B cell (primary cell): ENCODE measurements around the gene PPP2R2D. TPM values are rescaled to one million over a fixed set of nuclear protein-coding genes. Genes with fewer than 3 reads are reported as not detected.

Experiments
- ATAC-seq: fragments of 200-7000 bp; cut with Tn5 transposase; one replicate; pipeline ENCODE4 v1.10.0; 2021; ENCODE audit warnings: low read depth, mild to moderate bottlenecking, moderate number of reproducible peaks, moderate library complexity
- CTCF ChIA-PET: fragments of 350-600 bp; sonication (Branson Sonifier 250); formaldehyde crosslinking; loops from one replicate; lab custom pipeline; 2021; ENCODE audit warnings: antibody characterized with exemption, inconsistent platforms; lab: Charles Lee
- POLR2A ChIA-PET: fragments of 350-600 bp; sonication (Branson Sonifier 250); formaldehyde crosslinking; loops from one replicate; lab custom pipeline; 2021; ENCODE audit warnings: antibody characterized with exemption; lab: Charles Lee
- DNase-seq: peaks from one replicate; pipeline ENCODE4 v3.0.0; 2013
- H2AFZ ChIP-seq: 2 replicates; pipeline ENCODE4 v1.6.1; 2012; ENCODE audit warnings: mild to moderate bottlenecking, low read depth, low read length; ENCODE audit not compliant: insufficient read depth, poor library complexity, severe bottlenecking
- H3K27ac ChIP-seq, 2 donors: 1 replicate in 1 of 2; 2 replicates in 1 of 2; pipeline ENCODE4 v1.5.1; 2012 to 2013; ENCODE audit warnings: low read length in 2 of 2, mild to moderate bottlenecking in 2 of 2, moderate library complexity in 1 of 2
- H3K27me3 ChIP-seq, 4 experiments: fragments of 200-600 bp in 1 of 4; sonication (generic) in 1 of 4; replicated peaks in 1 of 4; 1 replicate in 2 of 4; 2 replicates in 2 of 4; pipeline versions ENCODE4 v1.6.1 to v1.7.0; 2013 to 2016; ENCODE audit warnings: low read length in 3 of 4, mild to moderate bottlenecking in 2 of 4, mixed read lengths in 1 of 4, moderate library complexity in 1 of 4; ENCODE audit not compliant: insufficient read depth in 4 of 4, control insufficient read depth in 3 of 4; ENCODE audit errors: control extremely low read depth in 1 of 4
- H3K36me3 ChIP-seq, 2 experiments: replicated peaks in 1 of 2; 1 replicate in 1 of 2; 2 replicates in 1 of 2; pipeline versions ENCODE4 v1.6.1 to v1.7.1; 2013; ENCODE audit warnings: low read length in 1 of 2; ENCODE audit not compliant: insufficient read depth in 2 of 2, control insufficient read depth in 1 of 2; ENCODE audit errors: control extremely low read depth in 1 of 2, extremely low read depth in 1 of 2
- H3K4me1 ChIP-seq, 2 donors: fragments of 200-600 bp in 1 of 2; sonication (generic) in 1 of 2; 1 replicate in 1 of 2; 2 replicates in 1 of 2; pipeline versions ENCODE4 v1.5.1 to v1.6.1; 2013 to 2017; ENCODE audit warnings: low read length in 2 of 2; ENCODE audit not compliant: control insufficient read depth in 2 of 2, insufficient read depth in 2 of 2
- H3K4me2 ChIP-seq: replicated peaks from 2 replicates; pipeline ENCODE3; 2012; ENCODE audit warnings: mild to moderate bottlenecking, low read depth, low read length; ENCODE audit not compliant: poor library complexity, severe bottlenecking
- H3K4me3 ChIP-seq, 5 experiments: fragments of 200-600 bp in 1 of 5; sonication (generic) in 1 of 5; 1 replicate in 3 of 5; 2 replicates in 2 of 5; pipeline versions ENCODE4 v1.5.1 to v1.7.0; 2011 to 2016; ENCODE audit warnings: low read length in 4 of 5, mild to moderate bottlenecking in 4 of 5, low read depth in 2 of 5, control low read depth in 1 of 5, moderate library complexity in 1 of 5; ENCODE audit not compliant: insufficient read depth in 1 of 5; ENCODE audit errors: control extremely low read depth in 1 of 5, extremely low read depth in 1 of 5
- H3K79me2 ChIP-seq: fragments of 200-600 bp; sonication (generic); one replicate; pipeline ENCODE4 v1.6.0; 2016; ENCODE audit warnings: low read length; ENCODE audit not compliant: control insufficient read depth, insufficient read depth
- H3K9ac ChIP-seq: fragments of 200-600 bp; sonication (generic); 2 replicates; pipeline ENCODE4 v1.6.1; 2017; ENCODE audit warnings: mild to moderate bottlenecking, low read length, moderate library complexity
- H3K9me3 ChIP-seq, 3 donors: one replicate each; pipeline versions ENCODE4 v1.6.1 to v1.7.1; 2013; ENCODE audit warnings: low read length in 2 of 3; ENCODE audit not compliant: control insufficient read depth in 2 of 3, insufficient read depth in 1 of 3; ENCODE audit errors: control extremely low read depth in 1 of 3
- H4K20me1 ChIP-seq: 2 replicates; pipeline ENCODE4 v1.6.0; 2012; ENCODE audit warnings: mild to moderate bottlenecking, low read length; ENCODE audit not compliant: insufficient read depth, control insufficient read depth, poor library complexity, severe bottlenecking
- H3K27ac Mint-ChIP-seq: one replicate; pipeline ENCODE4 v1.8.0; 2021; ENCODE audit warnings: mixed read lengths
- H3K27me3 Mint-ChIP-seq: one replicate; pipeline ENCODE4 v1.8.0; 2021; ENCODE audit warnings: mixed read lengths
- H3K4me1 Mint-ChIP-seq: one replicate; pipeline ENCODE4 v1.8.0; 2021; ENCODE audit warnings: mixed read lengths
- H3K4me3 Mint-ChIP-seq: one replicate; pipeline ENCODE4 v1.8.0; 2021; ENCODE audit warnings: mixed read lengths
- H3K9me3 Mint-ChIP-seq: one replicate; pipeline ENCODE4 v1.8.0; 2022; ENCODE audit warnings: mixed read lengths; ENCODE audit not compliant: insufficient read depth
- EZH2 ChIP-seq: IDR thresholded peaks from 2 replicates; pipeline ENCODE4 v1.6.1; 2012; ENCODE audit warnings: borderline replicate concordance, low read depth, mild to moderate bottlenecking, moderate library complexity, low read length; ENCODE audit not compliant: insufficient read depth, poor library complexity, severe bottlenecking
- WGBS: methylation state at CpG from one replicate; pipeline ENCODE4 v1.1.5; 2013; ENCODE audit warnings: missing lambda C conversion rate; ENCODE audit not compliant: insufficient coverage; 5-methylcytosine and 5-hydroxymethylcytosine counted together
- intact Hi-C: fragments of 100-400 bp; cut with micrococcal nuclease; formaldehyde crosslinking; loops from one replicate; pipeline ENCODE4 v1.10.0; 2022
- polyA plus RNA-seq: library from polyadenylated mRNA; depleted of rRNA; stranded (reverse); fragments of >200 nt; gene quantifications from 2 replicates; pipeline ENCODE4 v1.2.3, GENCODE V29; 2012
- total RNA-seq, 2 donors: library from RNA; stranded (reverse); fragments of 120-200 nt in 1 of 2; gene quantifications; 1 replicate in 1 of 2; 2 replicates in 1 of 2; pipeline versions ENCODE4 v1.2.3 to v1.2.4, GENCODE V29; 2013 to 2022
- TF ChIP-seq, protein P1 (sequence below): fragments of 200-600 bp; IDR thresholded peaks from one replicate; pipeline ENCODE4 v1.8.0; 2022; ENCODE audit warnings: antibody characterized with exemption, mild to moderate bottlenecking

PPP2R2D gene
- total and polyA plus RNA-seq, 2 donors (not counting 1 experiment from before 2014, with no cell fraction given) = 25.8 to 45.6 TPM

GRCh38 chr10:131902691-131903090 lies 1.9 kb downstream of the PPP2R2D start:
- no peak overlapping the region for H3K9ac ChIP-seq
- WGBS = 90% methylated on average over 5 of the region's 9 CpGs
- no peak overlapping the region for H2AFZ ChIP-seq
- peak overlapping the region; percentile 93 for H3K4me2 ChIP-seq
- H3K9me3 ChIP-seq = no peaks in the 10 kb centered on the region
- POLR2A ChIA-PET = no interaction called here
- H3K36me3 ChIP-seq = peaks cover 6 to 11% of the 10 kb centered on the region in 2 experiments
- Mint-ChIP-seq H3K9me3 (no peaks in the 10 kb centered on the region), H3K27me3 (peaks cover 16% of the 10 kb centered on the region), H3K27ac (no peak overlapping the region), H3K4me1 (peaks cover 48% of the 10 kb centered on the region), H3K4me3 (peak overlapping the region; percentile 39)
- TF ChIP-seq, protein P1, sequence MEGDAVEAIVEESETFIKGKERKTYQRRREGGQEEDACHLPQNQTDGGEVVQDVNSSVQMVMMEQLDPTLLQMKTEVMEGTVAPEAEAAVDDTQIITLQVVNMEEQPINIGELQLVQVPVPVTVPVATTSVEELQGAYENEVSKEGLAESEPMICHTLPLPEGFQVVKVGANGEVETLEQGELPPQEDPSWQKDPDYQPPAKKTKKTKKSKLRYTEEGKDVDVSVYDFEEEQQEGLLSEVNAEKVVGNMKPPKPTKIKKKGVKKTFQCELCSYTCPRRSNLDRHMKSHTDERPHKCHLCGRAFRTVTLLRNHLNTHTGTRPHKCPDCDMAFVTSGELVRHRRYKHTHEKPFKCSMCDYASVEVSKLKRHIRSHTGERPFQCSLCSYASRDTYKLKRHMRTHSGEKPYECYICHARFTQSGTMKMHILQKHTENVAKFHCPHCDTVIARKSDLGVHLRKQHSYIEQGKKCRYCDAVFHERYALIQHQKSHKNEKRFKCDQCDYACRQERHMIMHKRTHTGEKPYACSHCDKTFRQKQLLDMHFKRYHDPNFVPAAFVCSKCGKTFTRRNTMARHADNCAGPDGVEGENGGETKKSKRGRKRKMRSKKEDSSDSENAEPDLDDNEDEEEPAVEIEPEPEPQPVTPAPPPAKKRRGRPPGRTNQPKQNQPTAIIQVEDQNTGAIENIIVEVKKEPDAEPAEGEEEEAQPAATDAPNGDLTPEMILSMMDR = no peak
- no peak for TF ChIP-seq EZH2
- CTCF ChIA-PET = no interaction called here
- peaks cover 0 to 13% (median 5%) of the 10 kb centered on the region in 4 experiments for H3K27me3 ChIP-seq
- peaks cover 50% of the 10 kb centered on the region for H4K20me1 ChIP-seq
- peaks cover 66% of the 10 kb centered on the region for H3K79me2 ChIP-seq
- DNase-seq (no peak), ATAC-seq (no peak)
- H3K4me3 ChIP-seq = no peak overlapping the region
- intact Hi-C loops = loop anchor here (10.0 kb wide), 1 partner anchor 1788 kb away; the partner anchor contains the start of gene C10orf143
- H3K4me1 ChIP-seq = peaks cover 26 to 27% of the 10 kb centered on the region in 2 donors
- no peak overlapping the region for H3K27ac ChIP-seq

DNA sequence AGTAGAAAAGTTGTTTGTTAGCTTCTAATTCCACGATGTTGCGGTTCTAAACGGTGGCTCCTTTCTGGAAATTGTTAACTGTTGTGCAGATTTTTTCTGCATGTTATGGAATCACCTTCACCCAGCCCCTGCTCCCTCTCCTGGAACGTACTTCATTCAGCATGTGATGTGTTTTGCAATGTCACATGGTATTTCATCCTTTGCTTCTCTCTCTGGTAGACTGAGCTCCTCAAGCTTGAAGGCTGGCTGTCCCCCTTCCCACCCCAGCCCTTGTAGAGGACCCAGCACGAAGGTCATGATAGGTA lies 4.4 kb downstream of the PPP2R2D start:
- Histone ChIP-seq H2AFZ (no peak overlapping the region), H3K9ac (no peak overlapping the region), H3K27ac (no peak overlapping the region), H3K27me3 (no peaks in the 10 kb centered on the region), H3K4me3 (no peak overlapping the region), H3K9me3 (no peaks in the 10 kb centered on the region), H3K36me3 (peaks cover 11 to 24% of the 10 kb centered on the region in 2 experiments), H3K4me1 (peaks cover 19 to 20% of the 10 kb centered on the region in 2 donors), H4K20me1 (peaks cover 72% of the 10 kb centered on the region), H3K79me2 (peaks cover 87% of the 10 kb centered on the region), H3K4me2 (no peak overlapping the region)
- WGBS = 80% methylated on average over 1 of the region's 5 CpGs
- no peak for ATAC-seq
- Mint-ChIP-seq H3K4me3 (no peak overlapping the region), H3K27ac (peak overlapping the region; percentile 63), H3K9me3 (no peaks in the 10 kb centered on the region), H3K4me1 (peaks cover 58% of the 10 kb centered on the region), H3K27me3 (no peaks in the 10 kb centered on the region)
- TF ChIP-seq, protein P1 = no peak
- TF ChIP-seq EZH2 = no peak
- intact Hi-C loops = loop anchor here (10.0 kb wide), 1 partner anchor 1790 kb away; the partner anchor contains the start of gene C10orf143
- POLR2A ChIA-PET = no interaction called here
- CTCF ChIA-PET = no interaction called here
- no peak for DNase-seq
